H9 (cell line): Measurements from ENCODE around the gene DHDDS. TPM values are rescaled to one million over a fixed set of nuclear protein-coding genes. Genes with fewer than 3 reads are reported as not detected.

Source experiments
- DNase-seq: peaks from one replicate; pipeline ENCODE4 v3.0.0-alpha.2; 2017
- H2AFZ ChIP-seq: one replicate; pipeline ENCODE4 v1.6.1; 2013; ENCODE audit warnings: mild to moderate bottlenecking, low read length, control low read depth, moderate library complexity
- H2AK5ac ChIP-seq: 2 replicates; pipeline ENCODE4 v1.6.1; 2013; ENCODE audit warnings: low read length, control low read depth, mixed read lengths; ENCODE audit not compliant: insufficient read length
- H2BK120ac ChIP-seq: one replicate; pipeline ENCODE4 v1.6.1; 2013; ENCODE audit warnings: low read depth, mild to moderate bottlenecking, low read length, control low read depth, inconsistent platforms; ENCODE audit not compliant: poor library complexity, severe bottlenecking
- H2BK12ac ChIP-seq: 2 replicates; pipeline ENCODE4 v1.6.1; 2013; ENCODE audit warnings: low read length, control low read depth, mixed read lengths, low read depth; ENCODE audit not compliant: insufficient read length
- H2BK15ac ChIP-seq: 2 replicates; pipeline ENCODE4 v1.6.1; 2013; ENCODE audit warnings: low read depth, low read length, control low read depth
- H2BK20ac ChIP-seq: one replicate; pipeline ENCODE4 v1.6.1; 2013; ENCODE audit warnings: low read depth, mild to moderate bottlenecking, low read length, control low read depth, inconsistent platforms; ENCODE audit not compliant: poor library complexity, severe bottlenecking
- H2BK5ac ChIP-seq: 2 replicates; pipeline ENCODE4 v1.6.1; 2013; ENCODE audit warnings: low read length, control low read depth, mixed read lengths; ENCODE audit not compliant: insufficient read length
- H3K14ac ChIP-seq: 2 replicates; pipeline ENCODE4 v1.6.1; 2013; ENCODE audit warnings: low read length, control low read depth; ENCODE audit not compliant: insufficient read depth
- H3K18ac ChIP-seq: 2 replicates; pipeline ENCODE4 v1.6.1; 2013; ENCODE audit warnings: low read depth, mild to moderate bottlenecking, mixed read lengths, low read length, control low read depth; ENCODE audit not compliant: insufficient read length
- H3K23ac ChIP-seq: 2 replicates; pipeline ENCODE4 v1.6.1; 2013; ENCODE audit warnings: low read length, control low read depth, mixed read lengths, low read depth; ENCODE audit not compliant: insufficient read length
- H3K23me2 ChIP-seq: 2 replicates; pipeline ENCODE4 v1.6.1; 2013; ENCODE audit warnings: low read depth, mild to moderate bottlenecking, mixed read lengths, low read length, control low read depth; ENCODE audit not compliant: insufficient read length, poor library complexity, severe bottlenecking
- H3K27ac ChIP-seq: 2 replicates; pipeline ENCODE4 v1.5.1; 2013; ENCODE audit warnings: low read length, control low read depth, mixed read lengths, low read depth; ENCODE audit not compliant: insufficient read length
- H3K27me3 ChIP-seq: 2 replicates; pipeline ENCODE4 v1.6.1; 2013; ENCODE audit warnings: low read length, control low read depth, inconsistent platforms; ENCODE audit not compliant: insufficient read depth
- H3K4ac ChIP-seq: 2 replicates; pipeline ENCODE4 v1.6.1; 2013; ENCODE audit warnings: low read depth, mild to moderate bottlenecking, control low read depth, inconsistent platforms, low read length, moderate library complexity
- H3K4me1 ChIP-seq: 2 replicates; pipeline ENCODE4 v1.6.1; 2013; ENCODE audit warnings: low read length, control low read depth, inconsistent platforms; ENCODE audit not compliant: insufficient read depth
- H3K4me2 ChIP-seq: 2 replicates; pipeline ENCODE4 v1.6.1; 2013; ENCODE audit warnings: low read length, control low read depth, mixed read lengths; ENCODE audit not compliant: insufficient read length, insufficient read depth
- H3K56ac ChIP-seq: 2 replicates; pipeline ENCODE4 v1.6.1; 2013; ENCODE audit warnings: low read depth, mild to moderate bottlenecking, mixed read lengths, low read length, control low read depth; ENCODE audit not compliant: insufficient read length
- H3K79me1 ChIP-seq: 2 replicates; pipeline ENCODE4 v1.6.1; 2013; ENCODE audit warnings: low read depth, mild to moderate bottlenecking, moderate library complexity, low read length, control low read depth, inconsistent platforms; ENCODE audit not compliant: insufficient read depth, poor library complexity, severe bottlenecking
- H3K79me2 ChIP-seq: 2 replicates; pipeline ENCODE4 v1.6.1; 2013; ENCODE audit warnings: low read length, control low read depth, inconsistent platforms; ENCODE audit not compliant: insufficient read depth
- H3K9ac ChIP-seq: 2 replicates; pipeline ENCODE4 v1.6.1; 2013; ENCODE audit warnings: low read length, control low read depth, mixed read lengths; ENCODE audit not compliant: insufficient read length; ENCODE audit errors: extremely low read depth
- H3K9me3 ChIP-seq: one replicate; pipeline ENCODE4 v1.6.1; 2013; ENCODE audit warnings: low read depth, low read length, inconsistent platforms; ENCODE audit not compliant: control insufficient read depth
- H3T11ph ChIP-seq: one replicate; pipeline ENCODE4 v1.6.1; 2013; ENCODE audit warnings: mild to moderate bottlenecking, low read length, control low read depth, inconsistent platforms
- H4K20me1 ChIP-seq: one replicate; pipeline ENCODE4 v1.6.1; 2013; ENCODE audit not compliant: control insufficient read depth, insufficient read length, insufficient read depth
- H4K5ac ChIP-seq: 2 replicates; pipeline ENCODE4 v1.6.1; 2013; ENCODE audit warnings: low read depth, mild to moderate bottlenecking, mixed read lengths, low read length, control low read depth; ENCODE audit not compliant: insufficient read length
- H4K8ac ChIP-seq: replicated peaks from 2 replicates; pipeline ENCODE4 v1.6.1; 2013; ENCODE audit warnings: low read length, control low read depth, mixed read lengths, low read depth; ENCODE audit not compliant: insufficient read length
- H4K91ac ChIP-seq: 2 replicates; pipeline ENCODE4 v1.6.1; 2013; ENCODE audit warnings: low read depth, mild to moderate bottlenecking, moderate library complexity, mixed read lengths, low read length, control low read depth; ENCODE audit not compliant: insufficient read length
- H3K27ac Mint-ChIP-seq, 3 experiments: 2 replicates in 2 of 3; 3 replicates in 1 of 3; pipeline ENCODE4 v1.8.0; 2020 to 2021; ENCODE audit warnings: mixed read lengths in 3 of 3, mild to moderate bottlenecking in 1 of 3, moderate library complexity in 1 of 3
- H3K27me3 Mint-ChIP-seq: 2 replicates; pipeline ENCODE4 v1.8.0; 2021; ENCODE audit warnings: low read depth, mild to moderate bottlenecking, moderate library complexity, mixed read lengths
- H3K36me3 Mint-ChIP-seq, 3 experiments: 2 replicates in 2 of 3; 3 replicates in 1 of 3; pipeline ENCODE4 v1.8.0; 2020 to 2021; ENCODE audit warnings: low read depth in 3 of 3, mixed read lengths in 3 of 3; ENCODE audit not compliant: insufficient read depth in 1 of 3
- H3K4me1 Mint-ChIP-seq, 2 experiments: 2 replicates each; pipeline ENCODE4 v1.8.0; 2020; ENCODE audit warnings: mixed read lengths in 2 of 2
- H3K4me3 Mint-ChIP-seq, 2 experiments: 2 replicates in 1 of 2; 3 replicates in 1 of 2; pipeline ENCODE4 v1.8.0; 2020 to 2021; ENCODE audit warnings: mild to moderate bottlenecking in 2 of 2, mixed read lengths in 2 of 2, moderate library complexity in 1 of 2
- H3K9me3 Mint-ChIP-seq, 2 experiments: 2 replicates in 1 of 2; 3 replicates in 1 of 2; pipeline ENCODE4 v1.8.0; 2020; ENCODE audit warnings: mild to moderate bottlenecking in 2 of 2, mixed read lengths in 2 of 2, moderate library complexity in 1 of 2
- WGBS: extraction: QIAGEN DNeasy Blood & Tissue Kit; methylation state at CpG from one replicate; pipeline ENCODE4 v1.1.7; 2013; ENCODE audit warnings: missing lambda C conversion rate, low lambda C conversion rate, mixed read lengths; ENCODE audit not compliant: insufficient read length; ENCODE audit errors: extremely low coverage; 5-methylcytosine and 5-hydroxymethylcytosine counted together
- total RNA-seq: library from RNA; stranded (reverse); gene quantifications from 2 replicates; pipeline ENCODE4 v1.2.1, GENCODE V29; 2021
- TF ChIP-seq, protein P1 (sequence below): fragments of 200-600 bp; sonication (generic); conservative IDR thresholded peaks from 3 replicates; pipeline ENCODE4 v1.8.0; 2021; ENCODE audit warnings: antibody characterized with exemption, mild to moderate bottlenecking

Gene DHDDS
- total RNA-seq, 1 experiment from 2014 or later, result 61.2 TPM

DNA sequence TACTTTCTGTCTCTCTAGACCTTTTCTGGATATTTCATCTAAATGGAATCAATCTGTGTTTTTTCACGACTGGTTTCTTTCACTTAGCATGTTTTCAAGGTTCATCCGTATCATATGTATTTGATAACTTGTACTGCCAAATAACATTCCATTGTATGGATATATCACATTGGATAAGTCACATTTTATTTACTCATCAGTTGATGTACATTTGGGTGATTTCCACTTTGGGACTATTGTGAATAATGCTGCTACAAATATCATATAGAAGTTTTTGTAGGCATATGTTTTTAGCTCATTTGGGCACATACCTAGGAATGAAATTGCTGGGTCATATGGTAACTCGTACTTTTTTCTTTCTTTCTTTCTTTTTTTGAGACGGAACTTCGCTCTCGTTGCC, 46.9 kb downstream of the DHDDS start:
- H3K4me1 ChIP-seq, result no peaks in the 10 kb centered on the region
- no peak overlapping the region for H3K23ac ChIP-seq
- no peak overlapping the region for H3K9ac ChIP-seq
- Mint-ChIP-seq H3K9me3 (no peaks in the 10 kb centered on the region), H3K4me1 (peaks cover under 1 to 18% of the 10 kb centered on the region in 2 experiments; a peak in 3 of 4 replicates), H3K36me3 (peaks cover 32 to 48% (median 43%) of the 10 kb centered on the region in 3 experiments; a peak in 6 of 7 replicates), H3K27ac (peak overlapping the region in 1 of 3 experiments; percentile 45; a peak in 2 of 7 replicates), H3K27me3 (no peaks in the 10 kb centered on the region; the same call in 1 of the 2 replicates), H3K4me3 (no peak overlapping the region; a peak in 1 of 5 replicates)
- no peak for DNase-seq
- H4K91ac ChIP-seq, result no peak overlapping the region
- no peaks in the 10 kb centered on the region for H4K20me1 ChIP-seq
- no peak overlapping the region for H2BK5ac ChIP-seq
- TF ChIP-seq, protein P1, sequence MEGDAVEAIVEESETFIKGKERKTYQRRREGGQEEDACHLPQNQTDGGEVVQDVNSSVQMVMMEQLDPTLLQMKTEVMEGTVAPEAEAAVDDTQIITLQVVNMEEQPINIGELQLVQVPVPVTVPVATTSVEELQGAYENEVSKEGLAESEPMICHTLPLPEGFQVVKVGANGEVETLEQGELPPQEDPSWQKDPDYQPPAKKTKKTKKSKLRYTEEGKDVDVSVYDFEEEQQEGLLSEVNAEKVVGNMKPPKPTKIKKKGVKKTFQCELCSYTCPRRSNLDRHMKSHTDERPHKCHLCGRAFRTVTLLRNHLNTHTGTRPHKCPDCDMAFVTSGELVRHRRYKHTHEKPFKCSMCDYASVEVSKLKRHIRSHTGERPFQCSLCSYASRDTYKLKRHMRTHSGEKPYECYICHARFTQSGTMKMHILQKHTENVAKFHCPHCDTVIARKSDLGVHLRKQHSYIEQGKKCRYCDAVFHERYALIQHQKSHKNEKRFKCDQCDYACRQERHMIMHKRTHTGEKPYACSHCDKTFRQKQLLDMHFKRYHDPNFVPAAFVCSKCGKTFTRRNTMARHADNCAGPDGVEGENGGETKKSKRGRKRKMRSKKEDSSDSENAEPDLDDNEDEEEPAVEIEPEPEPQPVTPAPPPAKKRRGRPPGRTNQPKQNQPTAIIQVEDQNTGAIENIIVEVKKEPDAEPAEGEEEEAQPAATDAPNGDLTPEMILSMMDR, result no peak
- no peak overlapping the region for H2BK12ac ChIP-seq
- H3K56ac ChIP-seq, result no peak overlapping the region
- H3K14ac ChIP-seq, result no peak overlapping the region
- H3K18ac ChIP-seq, result no peak overlapping the region
- no peak overlapping the region for H4K5ac ChIP-seq
- no peak overlapping the region for H2BK15ac ChIP-seq
- no peaks in the 10 kb centered on the region for H3K9me3 ChIP-seq
- no peak overlapping the region for H2BK120ac ChIP-seq
- H2BK20ac ChIP-seq, result no peak overlapping the region
- H3K27me3 ChIP-seq, result no peaks in the 10 kb centered on the region
- no peaks in the 10 kb centered on the region for H3K23me2 ChIP-seq
- no CpG with 5 or more reads among the region's 6 CpGs for WGBS
- no peak overlapping the region for H3K4ac ChIP-seq
- no peak overlapping the region for H3T11ph ChIP-seq
- H3K27ac ChIP-seq, result no peak overlapping the region
- no peak overlapping the region for H2AFZ ChIP-seq
- H3K79me1 ChIP-seq, result no peaks in the 10 kb centered on the region
- no peak overlapping the region for H4K8ac ChIP-seq
- no peaks in the 10 kb centered on the region; the same call in 1 of the 2 replicates for H3K79me2 ChIP-seq
- H3K4me2 ChIP-seq, result no peak overlapping the region
- H2AK5ac ChIP-seq, result no peak overlapping the region
